GM12878 (cell line): ENCODE measurements around the gene BOD1L2. TPM values are rescaled to one million over a fixed set of nuclear protein-coding genes. Genes with fewer than 3 reads are reported as not detected.

ENCODE experiments used
- ATAC-seq: fragments of 200-7000 bp; cut with Tn5 transposase; 3 replicates; pipeline ENCODE4 v1.9.1; 2020; ENCODE audit warnings: mild to moderate bottlenecking, moderate library complexity
- BruUV-seq: library from RNA; stranded (reverse); fragments of 400-500 nt; replicated peaks from 2 replicates; lab custom pipeline; 2021; lab: Mats Ljungman, UMichigan
- CTCF ChIA-PET: fragments of 300-600 bp; sonication (Branson Sonifier 250); formaldehyde crosslinking; extraction: SDS; loops from one replicate; lab custom pipeline; 2021; ENCODE audit warnings: inconsistent platforms; lab: Yijun Ruan, JAX
- POLR2A ChIA-PET: fragments of 350-600 bp; formaldehyde crosslinking; extraction: SDS; loops from one replicate; lab custom pipeline; 2021; ENCODE audit warnings: inconsistent platforms; lab: Charles Lee
- RAD21 ChIA-PET: fragments of 300-600 bp; sonication (Branson Sonifier 250); formaldehyde crosslinking; loops from one replicate; lab custom pipeline; 2023; ENCODE audit warnings: antibody characterized with exemption; ENCODE audit not compliant: unreplicated experiment; lab: Charles Lee
- SMC1A ChIA-PET: fragments of 300-600 bp; sonication (Branson Sonifier 250); formaldehyde crosslinking; loops from one replicate; lab custom pipeline; 2023; ENCODE audit not compliant: unreplicated experiment, uncharacterized antibody; lab: Charles Lee
- DNase-seq: peaks from one replicate; pipeline ENCODE4 v3.0.0-alpha.2; 2011; ENCODE audit warnings: low read depth, low spot score
- FAIRE-seq: peaks from 3 replicates; lab custom pipeline; 2011; peaks lifted over from hg19 to GRCh38; lab: Jason Lieb, UNC
- H2AFZ ChIP-seq: 2 replicates; pipeline ENCODE4 v1.6.0; 2011; ENCODE audit warnings: low read depth, low read length, control low read depth; ENCODE audit not compliant: control insufficient read depth
- H3K27ac ChIP-seq: 2 replicates; pipeline ENCODE4 v1.5.1; 2011; ENCODE audit warnings: control low read depth; ENCODE audit not compliant: control insufficient read depth, insufficient read depth
- H3K27me3 ChIP-seq, 2 experiments: replicated peaks in 1 of 2; 2 replicates each; pipeline versions ENCODE4 v1.6.0 to v1.6.1; 2011; ENCODE audit warnings: low read length in 1 of 2; ENCODE audit not compliant: control insufficient read depth in 2 of 2, insufficient read depth in 2 of 2
- H3K36me3 ChIP-seq, 2 experiments: 2 replicates each; pipeline ENCODE4 v1.5.1; 2011; ENCODE audit warnings: low read length in 1 of 2; ENCODE audit not compliant: control insufficient read depth in 2 of 2, insufficient read depth in 2 of 2
- H3K4me1 ChIP-seq: 2 replicates; pipeline ENCODE4 v1.6.1; 2011; ENCODE audit warnings: mild to moderate bottlenecking, low read length, moderate library complexity, mixed read lengths; ENCODE audit not compliant: control insufficient read depth, insufficient read depth
- H3K4me2 ChIP-seq: 2 replicates; pipeline ENCODE4 v1.6.0; 2011; ENCODE audit warnings: control low read depth; ENCODE audit not compliant: control insufficient read depth, insufficient read depth
- H3K4me3 ChIP-seq: fragments of 200-600 bp; sonication (generic); 2 replicates; pipeline ENCODE4 v1.5.1; 2016
- H3K79me2 ChIP-seq: 2 replicates; pipeline ENCODE4 v1.6.0; 2011; ENCODE audit warnings: low read length; ENCODE audit not compliant: control insufficient read depth, insufficient read depth
- H3K9ac ChIP-seq: 2 replicates; pipeline ENCODE4 v1.8.0; 2011; ENCODE audit warnings: low read length, control low read depth, mixed read lengths; ENCODE audit not compliant: control insufficient read depth, insufficient read depth
- H3K9me3 ChIP-seq: replicated peaks from 3 replicates; pipeline ENCODE4 v1.5.1; 2011; ENCODE audit warnings: mild to moderate bottlenecking, low read length; ENCODE audit not compliant: control insufficient read depth, insufficient read depth
- H4K20me1 ChIP-seq: 2 replicates; pipeline ENCODE4 v1.6.0; 2011; ENCODE audit not compliant: control insufficient read depth, insufficient read depth
- BRCA1 ChIP-seq: IDR thresholded peaks from 2 replicates; pipeline ENCODE4 v1.6.1; 2011; ENCODE audit warnings: low read depth, low read length, improper control_type of control experiment
- ELK1 ChIP-seq: IDR thresholded peaks from 2 replicates; pipeline ENCODE4 v1.6.1; 2012; ENCODE audit warnings: low read depth, low read length, improper control_type of control experiment
- EP300 ChIP-seq, 2 experiments: fragments of 150-350 bp in 1 of 2; IDR thresholded peaks; 2 replicates each; pipeline ENCODE4 v1.6.1; 2011 to 2012; ENCODE audit warnings: low read depth in 2 of 2, low read length in 2 of 2, borderline replicate concordance in 1 of 2, improper control_type of control experiment in 1 of 2, inconsistent platforms in 1 of 2; ENCODE audit not compliant: control insufficient read depth in 1 of 2
- FOS ChIP-seq: IDR thresholded peaks from 3 replicates; pipeline ENCODE4 v1.6.1; 2011; ENCODE audit warnings: borderline replicate concordance; ENCODE audit not compliant: insufficient read length; ENCODE audit errors: extremely low read depth
- GABPA ChIP-seq: IDR thresholded peaks from 2 replicates; pipeline ENCODE4 v1.6.1; 2014; ENCODE audit warnings: antibody characterized with exemption, low read depth, mild to moderate bottlenecking, inconsistent platforms
- KAT2A ChIP-seq: conservative IDR thresholded peaks from 2 replicates; pipeline ENCODE4 v1.6.1; 2011; ENCODE audit warnings: low read depth, low read length; ENCODE audit not compliant: control insufficient read depth
- MAX ChIP-seq: IDR thresholded peaks from 2 replicates; pipeline ENCODE4 v1.6.1; 2012; ENCODE audit warnings: low read depth, low read length, improper control_type of control experiment
- MXI1 ChIP-seq: fragments of 150-350 bp; IDR thresholded peaks from 2 replicates; pipeline ENCODE4 v1.6.1; 2011; ENCODE audit warnings: low read depth, mild to moderate bottlenecking, inconsistent platforms, low read length, improper control_type of control experiment
- NFIC ChIP-seq: IDR thresholded peaks from 2 replicates; pipeline ENCODE4 v1.6.1; 2012; ENCODE audit warnings: low read depth, mild to moderate bottlenecking, inconsistent platforms, low read length, moderate library complexity
- NFXL1 ChIP-seq: fragments of 450-650 bp; IDR thresholded peaks from 2 replicates; pipeline ENCODE4 v1.6.1; 2017; ENCODE audit warnings: antibody characterized with exemption, mild to moderate bottlenecking, borderline replicate concordance
- PBX3 ChIP-seq: IDR thresholded peaks from 2 replicates; pipeline ENCODE4 v1.6.1; 2011; ENCODE audit warnings: mild to moderate bottlenecking, low read depth, low read length, moderate library complexity; ENCODE audit not compliant: insufficient replicate concordance
- RAD21 ChIP-seq: IDR thresholded peaks from 2 replicates; pipeline ENCODE4 v1.6.1; 2011; ENCODE audit warnings: mild to moderate bottlenecking, low read depth, low read length, moderate library complexity; ENCODE audit not compliant: insufficient read depth
- SIN3A ChIP-seq: IDR thresholded peaks from 2 replicates; pipeline ENCODE4 v1.6.1; 2012; ENCODE audit warnings: low read depth, low read length, improper control_type of control experiment
- SMAD5 ChIP-seq: IDR thresholded peaks from 2 replicates; pipeline ENCODE4 v1.6.1; 2016; ENCODE audit warnings: antibody characterized with exemption, low read depth
- SREBF2 ChIP-seq: IDR thresholded peaks from 2 replicates; pipeline ENCODE4 v1.6.1; 2012; ENCODE audit warnings: mild to moderate bottlenecking, low read length
- TAF1 ChIP-seq: IDR thresholded peaks from 2 replicates; pipeline ENCODE4 v1.6.1; 2011; ENCODE audit warnings: mild to moderate bottlenecking, low read depth, low read length, borderline replicate concordance
- ZNF24 ChIP-seq: fragments of 450-650 bp; IDR thresholded peaks from 2 replicates; pipeline ENCODE4 v1.6.1; 2017; ENCODE audit warnings: antibody characterized with exemption, mild to moderate bottlenecking
- ZSCAN29 ChIP-seq: fragments of 450-650 bp; IDR thresholded peaks from 2 replicates; pipeline ENCODE4 v1.6.1; 2017; ENCODE audit warnings: mild to moderate bottlenecking, moderate library complexity
- WGBS: methylation state at CpG from one replicate; pipeline ENCODE4 v1.1.6; 2016; ENCODE audit warnings: low lambda C conversion rate; ENCODE audit not compliant: insufficient replicate concordance, insufficient coverage; ENCODE audit errors: missing lambda C conversion rate; 5-methylcytosine and 5-hydroxymethylcytosine counted together
- in situ Hi-C: fragments of 300-500 bp; cut with MboI; formaldehyde crosslinking; loops from 9 replicates; pipeline ENCODE4 v1.14.3; 2018; ENCODE audit warnings: mixed read lengths
- intact Hi-C: fragments of 100-400 bp; cut with micrococcal nuclease; formaldehyde crosslinking; loops from one replicate; pipeline ENCODE4 v1.14.2; 2022; ENCODE audit not compliant: unreplicated experiment
- polyA plus RNA-seq, 11 experiments: library from polyadenylated mRNA; depleted of rRNA in 4 of 11; unstranded in 6 of 11; stranded (reverse) in 5 of 11; fragments of >200 nt; fragmentation: Nextera tagmentation in 4 of 11; fragmentation: Illumina TruSeq in 1 of 11; extraction: Ambion mirVana in 4 of 11; extraction: Trizol in 1 of 11; gene quantifications; 1 replicate in 1 of 11; 2 replicates in 10 of 11; pipeline versions ENCODE4 v1.2.1 to v1.2.3, GENCODE V29; 2011 to 2016; ENCODE audit warnings: inconsistent platforms in 2 of 11, missing spikeins in 2 of 11, low read depth in 1 of 11
- total RNA-seq, 4 experiments: library from RNA; depleted of rRNA in 3 of 4; stranded (reverse); fragments of >200 nt in 3 of 4; fragmentation: Illumina TruSeq in 1 of 4; extraction: Trizol in 1 of 4; gene quantifications; 2 replicates each; pipeline versions ENCODE4 v1.2.1 to v1.2.3, GENCODE V29; 2013 to 2021
- TF ChIP-seq, protein P1 (sequence below): fragments of 450-650 bp; conservative IDR thresholded peaks from 2 replicates; pipeline ENCODE4 v1.6.1; 2017; ENCODE audit warnings: mild to moderate bottlenecking, moderate library complexity

BOD1L2 gene
- total and polyA plus RNA-seq, 10 of the 15 experiments (the other 5 are each of a cell fraction or from before 2014, with no cell fraction given): not detected

DNA sequence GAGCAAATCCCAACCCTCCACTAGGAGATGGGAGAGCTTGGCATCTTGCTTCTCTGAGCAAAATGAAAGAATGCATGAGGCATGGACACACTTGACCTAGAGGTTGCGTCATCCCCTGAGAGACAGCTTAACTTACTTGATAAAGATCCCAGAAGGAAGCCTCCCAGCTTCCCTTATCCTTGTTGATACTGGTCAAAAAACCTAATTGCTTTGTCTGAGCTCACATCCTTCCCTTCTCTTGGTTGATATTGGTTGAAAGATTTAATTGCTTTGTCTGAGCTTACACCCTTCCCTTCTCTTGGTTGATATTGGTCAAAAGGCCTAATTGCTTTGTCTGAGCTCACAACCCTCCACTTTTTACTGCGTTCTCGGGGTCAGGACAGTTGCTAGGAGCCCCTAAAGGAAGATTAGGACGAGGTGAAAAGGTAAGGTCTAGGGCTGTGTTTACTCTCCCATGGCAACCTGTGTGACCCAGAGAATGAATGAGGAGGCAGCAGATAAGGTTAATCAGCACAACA, 12.2 kb upstream of the BOD1L2 start:
- H3K27me3 ChIP-seq: no peaks in the 10 kb centered on the region
- no peak overlapping the region for H3K9ac ChIP-seq
- H3K79me2 ChIP-seq: no peaks in the 10 kb centered on the region
- no peak overlapping the region for H3K27ac ChIP-seq
- in situ Hi-C loops: no loop called here
- TF ChIP-seq SIN3A (no peak), ZSCAN29 (no peak), ELK1 (no peak), EP300 (IDR thresholded peaks at IDR 0.05; ENCODE audit: borderline replicate concordance in 1 of 2, control insufficient read depth in 1 of 2, low read depth in 2 of 2, low read length in 2 of 2) (no peak), MXI1 (no peak), NFXL1 (no peak), NFIC (no peak), PBX3 (no peak), RAD21 (no peak), GABPA (no peak), MAX (no peak), SREBF2 (no peak), BRCA1 (no peak), SMAD5 (no peak), KAT2A (no peak), FOS (no peak), ZNF24 (no peak), TAF1 (no peak)
- TF ChIP-seq, protein P1, sequence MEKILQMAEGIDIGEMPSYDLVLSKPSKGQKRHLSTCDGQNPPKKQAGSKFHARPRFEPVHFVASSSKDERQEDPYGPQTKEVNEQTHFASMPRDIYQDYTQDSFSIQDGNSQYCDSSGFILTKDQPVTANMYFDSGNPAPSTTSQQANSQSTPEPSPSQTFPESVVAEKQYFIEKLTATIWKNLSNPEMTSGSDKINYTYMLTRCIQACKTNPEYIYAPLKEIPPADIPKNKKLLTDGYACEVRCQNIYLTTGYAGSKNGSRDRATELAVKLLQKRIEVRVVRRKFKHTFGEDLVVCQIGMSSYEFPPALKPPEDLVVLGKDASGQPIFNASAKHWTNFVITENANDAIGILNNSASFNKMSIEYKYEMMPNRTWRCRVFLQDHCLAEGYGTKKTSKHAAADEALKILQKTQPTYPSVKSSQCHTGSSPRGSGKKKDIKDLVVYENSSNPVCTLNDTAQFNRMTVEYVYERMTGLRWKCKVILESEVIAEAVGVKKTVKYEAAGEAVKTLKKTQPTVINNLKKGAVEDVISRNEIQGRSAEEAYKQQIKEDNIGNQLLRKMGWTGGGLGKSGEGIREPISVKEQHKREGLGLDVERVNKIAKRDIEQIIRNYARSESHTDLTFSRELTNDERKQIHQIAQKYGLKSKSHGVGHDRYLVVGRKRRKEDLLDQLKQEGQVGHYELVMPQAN: no peak
- TF ChIP-seq, all 136 proteins: peak for 0
- ATAC-seq (no peak), DNase-seq (no peak), FAIRE-seq (no peak)
- no TSS peak for BruUV-seq
- WGBS: 23% methylated on average over 4 of the region's 4 CpGs
- CTCF ChIA-PET: interaction anchor here (0.8 kb wide), 1 partner anchor 52 kb away, joined by 4 read pairs; no protein-coding TSS in a partner anchor
- no peaks in the 10 kb centered on the region for H3K36me3 ChIP-seq
- RAD21 ChIA-PET: no interaction called here
- SMC1A ChIA-PET: interaction anchor here (1.2 to 1.7 kb wide), 3 partner anchors 11 to 15 kb away, joined by 3 to 6 read pairs (median 4); no protein-coding TSS in a partner anchor
- POLR2A ChIA-PET: no interaction called here
- no peaks in the 10 kb centered on the region; the same call in 2 of the 3 replicates for H3K9me3 ChIP-seq
- no peaks in the 10 kb centered on the region for H4K20me1 ChIP-seq
- no peak overlapping the region for H2AFZ ChIP-seq
- H3K4me3 ChIP-seq: no peak overlapping the region
- intact Hi-C loops: no loop called here
- H3K4me2 ChIP-seq: no peak overlapping the region
- no peaks in the 10 kb centered on the region for H3K4me1 ChIP-seq
